A204.1 (cell line): ENCODE data around the gene MICAL3.

Experiments
- FAIRE-seq: peaks from 2 replicates; lab custom pipeline; 2012; peaks lifted over from hg19 to GRCh38; lab: Jason Lieb, UNC

MICAL3 gene

GRCh38 chr22:17911312-17911705 is 113.1 kb downstream of the MICAL3 start:
- FAIRE-seq, result no peak

- no peak for FAIRE-seq
These were observed 113.6 kb downstream of the MICAL3 start for GRCh38 chr22:17910561-17911311.

GRCh38 chr22:17907748-17908051 is 116.7 kb downstream of the MICAL3 start:
- FAIRE-seq, result no peak

- FAIRE-seq, result no peak
These were observed 117.2 kb downstream of the MICAL3 start for GRCh38 chr22:17906978-17907747.

GRCh38 chr22:17905445-17905844 is 118.9 kb downstream of the MICAL3 start:
- FAIRE-seq, result no peak

GRCh38 chr22:17903564-17904295 is 120.6 kb downstream of the MICAL3 start:
- FAIRE-seq, result no peak

GRCh38 chr22:17902960-17903359 is 121.4 kb downstream of the MICAL3 start:
- FAIRE-seq, result no peak

- FAIRE-seq, result no peak
These were observed 126.0 kb downstream of the MICAL3 start for GRCh38 chr22:17898375-17898774.

GRCh38 chr22:17897858-17898257 is 126.5 kb downstream of the MICAL3 start:
- FAIRE-seq, result no peak

GRCh38 chr22:17897426-17897825 is 126.9 kb downstream of the MICAL3 start:
- no peak for FAIRE-seq

GRCh38 chr22:17896586-17896985 is 127.8 kb downstream of the MICAL3 start:
- FAIRE-seq, result no peak

- FAIRE-seq, result no peak
These were observed 130.3 kb downstream of the MICAL3 start for GRCh38 chr22:17893900-17894535.

- FAIRE-seq, result no peak
These were observed 132.0 kb downstream of the MICAL3 start for GRCh38 chr22:17892376-17892775.

- FAIRE-seq, result no peak
These were observed 132.7 kb downstream of the MICAL3 start for GRCh38 chr22:17891481-17892167.

GRCh38 chr22:17890892-17891291 is 133.5 kb downstream of the MICAL3 start:
- FAIRE-seq, result no peak

- no peak for FAIRE-seq
These were observed 134.1 kb downstream of the MICAL3 start for GRCh38 chr22:17890245-17890671.

- FAIRE-seq, result no peak
These were observed 135.5 kb downstream of the MICAL3 start for GRCh38 chr22:17888855-17889254.

- no peak for FAIRE-seq
These were observed 135.9 kb downstream of the MICAL3 start for GRCh38 chr22:17888439-17888838.

GRCh38 chr22:17884893-17885292 is 139.5 kb downstream of the MICAL3 start:
- no peak for FAIRE-seq

GRCh38 chr22:17884084-17884483 is 140.3 kb downstream of the MICAL3 start:
- no peak for FAIRE-seq

GRCh38 chr22:17883356-17883755 is 141.0 kb downstream of the MICAL3 start:
- FAIRE-seq, result no peak

GRCh38 chr22:17882727-17883126 is 141.6 kb downstream of the MICAL3 start:
- FAIRE-seq, result no peak
